ENCODE data around the gene PTPN6. TPM values are rescaled to one million over a fixed set of nuclear protein-coding genes. Genes with fewer than 3 reads are reported as not detected.

PTPN6 gene
- polyA plus RNA-seq, 1 donor from 2014 or later: not detected

DNA sequence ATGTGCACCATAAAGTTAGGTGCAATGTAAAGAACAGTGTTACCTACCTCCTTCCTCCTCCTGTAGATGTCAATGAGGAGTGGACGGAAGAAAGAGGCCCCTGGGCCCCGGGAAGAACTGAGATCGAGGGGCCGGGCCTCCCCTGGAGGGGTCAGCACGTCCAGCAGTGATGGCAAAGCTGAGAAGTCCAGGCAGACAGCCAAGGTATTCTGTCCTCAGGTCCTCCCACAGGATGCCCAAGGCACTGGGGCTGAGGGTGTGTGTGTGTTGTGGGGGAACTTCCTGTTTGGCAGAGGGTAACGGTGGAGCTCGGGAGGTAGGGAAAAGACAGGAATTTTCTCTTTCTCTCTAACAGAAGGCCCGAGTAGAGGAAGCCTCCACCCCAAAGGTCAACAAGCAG is 17.0 kb upstream of the PTPN6 start:
- Histone ChIP-seq H3K36me3 (ENCODE audit: insufficient read depth, low read length) (peaks cover 8% of the 10 kb centered on the region), H3F3A (ENCODE audit: insufficient read depth, low read length, poor library complexity, severe bottlenecking) (peaks cover 3% of the 10 kb centered on the region), H3K4me3 (ENCODE audit: low read length) (no peak overlapping the region), H2AFZ (ENCODE audit: low read depth, low read length) (no peak overlapping the region), H3K9me3 (ENCODE audit: low read length) (no peaks in the 10 kb centered on the region), H3K79me2 (replicated peaks; ENCODE audit: insufficient read depth, low read length) (peaks cover 45% of the 10 kb centered on the region), H4K20me1 (ENCODE audit: insufficient read depth) (peaks cover 10% of the 10 kb centered on the region), H3K4me2 (ENCODE audit: low read length) (no peak overlapping the region), H3K9me2 (ENCODE audit: insufficient read depth, low read length) (no peaks in the 10 kb centered on the region), H3K27me3 (ENCODE audit: insufficient read depth, low read depth, low read length) (no peaks in the 10 kb centered on the region), H3K27ac (ENCODE audit: low read length) (no peak overlapping the region), H3K9ac (ENCODE audit: low read length) (no peak overlapping the region)
- no peak for TF ChIP-seq EZH2 (IDR thresholded peaks at IDR 0.05; ENCODE audit: borderline replicate concordance, insufficient read depth, low read length, poor library complexity, severe bottlenecking)
- no peak for TF ChIP-seq MXI1 (conservative IDR thresholded peaks at IDR 0.05; ENCODE audit: poor library complexity, severe bottlenecking)
- no peak for TF ChIP-seq SMC3 (conservative IDR thresholded peaks at IDR 0.05; ENCODE audit: poor library complexity)
- TF ChIP-seq, protein P1, sequence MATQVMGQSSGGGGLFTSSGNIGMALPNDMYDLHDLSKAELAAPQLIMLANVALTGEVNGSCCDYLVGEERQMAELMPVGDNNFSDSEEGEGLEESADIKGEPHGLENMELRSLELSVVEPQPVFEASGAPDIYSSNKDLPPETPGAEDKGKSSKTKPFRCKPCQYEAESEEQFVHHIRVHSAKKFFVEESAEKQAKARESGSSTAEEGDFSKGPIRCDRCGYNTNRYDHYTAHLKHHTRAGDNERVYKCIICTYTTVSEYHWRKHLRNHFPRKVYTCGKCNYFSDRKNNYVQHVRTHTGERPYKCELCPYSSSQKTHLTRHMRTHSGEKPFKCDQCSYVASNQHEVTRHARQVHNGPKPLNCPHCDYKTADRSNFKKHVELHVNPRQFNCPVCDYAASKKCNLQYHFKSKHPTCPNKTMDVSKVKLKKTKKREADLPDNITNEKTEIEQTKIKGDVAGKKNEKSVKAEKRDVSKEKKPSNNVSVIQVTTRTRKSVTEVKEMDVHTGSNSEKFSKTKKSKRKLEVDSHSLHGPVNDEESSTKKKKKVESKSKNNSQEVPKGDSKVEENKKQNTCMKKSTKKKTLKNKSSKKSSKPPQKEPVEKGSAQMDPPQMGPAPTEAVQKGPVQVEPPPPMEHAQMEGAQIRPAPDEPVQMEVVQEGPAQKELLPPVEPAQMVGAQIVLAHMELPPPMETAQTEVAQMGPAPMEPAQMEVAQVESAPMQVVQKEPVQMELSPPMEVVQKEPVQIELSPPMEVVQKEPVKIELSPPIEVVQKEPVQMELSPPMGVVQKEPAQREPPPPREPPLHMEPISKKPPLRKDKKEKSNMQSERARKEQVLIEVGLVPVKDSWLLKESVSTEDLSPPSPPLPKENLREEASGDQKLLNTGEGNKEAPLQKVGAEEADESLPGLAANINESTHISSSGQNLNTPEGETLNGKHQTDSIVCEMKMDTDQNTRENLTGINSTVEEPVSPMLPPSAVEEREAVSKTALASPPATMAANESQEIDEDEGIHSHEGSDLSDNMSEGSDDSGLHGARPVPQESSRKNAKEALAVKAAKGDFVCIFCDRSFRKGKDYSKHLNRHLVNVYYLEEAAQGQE (IDR thresholded peaks at IDR 0.05; ENCODE audit: borderline replicate concordance): no peak
- no peak for TF ChIP-seq EP300 (conservative IDR thresholded peaks at IDR 0.05; ENCODE audit: poor library complexity, severe bottlenecking)
- no peak for TF ChIP-seq TAF1 (IDR thresholded peaks at IDR 0.05; ENCODE audit: low read depth)
- TF ChIP-seq, protein P2, sequence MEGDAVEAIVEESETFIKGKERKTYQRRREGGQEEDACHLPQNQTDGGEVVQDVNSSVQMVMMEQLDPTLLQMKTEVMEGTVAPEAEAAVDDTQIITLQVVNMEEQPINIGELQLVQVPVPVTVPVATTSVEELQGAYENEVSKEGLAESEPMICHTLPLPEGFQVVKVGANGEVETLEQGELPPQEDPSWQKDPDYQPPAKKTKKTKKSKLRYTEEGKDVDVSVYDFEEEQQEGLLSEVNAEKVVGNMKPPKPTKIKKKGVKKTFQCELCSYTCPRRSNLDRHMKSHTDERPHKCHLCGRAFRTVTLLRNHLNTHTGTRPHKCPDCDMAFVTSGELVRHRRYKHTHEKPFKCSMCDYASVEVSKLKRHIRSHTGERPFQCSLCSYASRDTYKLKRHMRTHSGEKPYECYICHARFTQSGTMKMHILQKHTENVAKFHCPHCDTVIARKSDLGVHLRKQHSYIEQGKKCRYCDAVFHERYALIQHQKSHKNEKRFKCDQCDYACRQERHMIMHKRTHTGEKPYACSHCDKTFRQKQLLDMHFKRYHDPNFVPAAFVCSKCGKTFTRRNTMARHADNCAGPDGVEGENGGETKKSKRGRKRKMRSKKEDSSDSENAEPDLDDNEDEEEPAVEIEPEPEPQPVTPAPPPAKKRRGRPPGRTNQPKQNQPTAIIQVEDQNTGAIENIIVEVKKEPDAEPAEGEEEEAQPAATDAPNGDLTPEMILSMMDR (IDR thresholded peaks at IDR 0.05; ENCODE audit: poor library complexity, severe bottlenecking): no peak
- TF ChIP-seq RAD21 (conservative IDR thresholded peaks at IDR 0.05): no peak
- TF ChIP-seq POLR2AphosphoS5 (IDR thresholded peaks at IDR 0.05): no peak

DNA sequence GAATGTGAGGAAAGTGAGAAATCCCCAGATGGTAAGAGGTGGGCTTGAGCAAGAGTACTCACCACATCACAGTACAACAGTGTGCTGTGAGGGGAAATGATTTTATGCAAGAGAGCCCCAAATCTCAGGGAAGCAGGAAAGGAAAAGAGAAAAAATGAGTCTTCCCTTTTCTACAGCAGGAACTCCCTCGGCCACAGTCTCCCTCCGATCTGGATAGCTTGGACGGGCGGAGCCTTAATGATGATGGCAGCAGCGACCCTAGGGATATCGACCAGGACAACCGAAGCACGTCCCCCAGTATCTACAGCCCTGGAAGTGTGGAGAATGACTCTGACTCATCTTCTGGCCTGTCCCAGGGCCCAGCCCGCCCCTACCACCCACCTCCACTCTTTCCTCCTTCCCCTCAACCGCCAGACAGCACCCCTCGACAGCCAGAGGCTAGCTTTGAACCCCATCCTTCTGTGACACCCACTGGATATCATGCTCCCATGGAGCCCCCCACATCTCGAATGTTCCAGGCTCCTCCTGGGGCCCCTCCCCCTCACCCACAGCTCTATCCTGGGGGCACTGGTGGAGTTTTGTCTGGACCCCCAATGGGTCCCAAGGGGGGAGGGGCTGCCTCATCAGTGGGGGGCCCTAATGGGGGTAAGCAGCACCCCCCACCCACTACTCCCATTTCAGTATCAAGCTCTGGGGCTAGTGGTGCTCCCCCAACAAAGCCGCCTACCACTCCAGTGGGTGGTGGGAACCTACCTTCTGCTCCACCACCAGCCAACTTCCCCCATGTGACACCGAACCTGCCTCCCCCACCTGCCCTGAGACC is 15.6 kb upstream of the PTPN6 start:
- H3K36me3 ChIP-seq (ENCODE audit: insufficient read depth, low read length): peaks cover 8% of the 10 kb centered on the region
- H3K27me3 ChIP-seq (ENCODE audit: insufficient read depth, low read depth, low read length): no peaks in the 10 kb centered on the region
- TF ChIP-seq, protein P2 (IDR thresholded peaks at IDR 0.05; ENCODE audit: poor library complexity, severe bottlenecking): no peak
- TF ChIP-seq SMC3 (conservative IDR thresholded peaks at IDR 0.05; ENCODE audit: poor library complexity) (no peak), POLR2AphosphoS5 (IDR thresholded peaks at IDR 0.05) (no peak)
- H3F3A ChIP-seq (ENCODE audit: insufficient read depth, low read length, poor library complexity, severe bottlenecking): peaks cover 3% of the 10 kb centered on the region
- no peak overlapping the region for H2AFZ ChIP-seq (ENCODE audit: low read depth, low read length)
- no peaks in the 10 kb centered on the region for H3K9me2 ChIP-seq (ENCODE audit: insufficient read depth, low read length)
- no peak overlapping the region for H3K4me2 ChIP-seq (ENCODE audit: low read length)
- H3K9ac ChIP-seq (ENCODE audit: low read length): no peak overlapping the region
- H3K27ac ChIP-seq (ENCODE audit: low read length): no peak overlapping the region
- H3K4me3 ChIP-seq (ENCODE audit: low read length): no peak overlapping the region
- no peaks in the 10 kb centered on the region for H3K9me3 ChIP-seq (ENCODE audit: low read length)
- H4K20me1 ChIP-seq (ENCODE audit: insufficient read depth): peaks cover 10% of the 10 kb centered on the region
- H3K79me2 ChIP-seq (replicated peaks; ENCODE audit: insufficient read depth, low read length): peaks cover 31% of the 10 kb centered on the region
